GM13976 (cell line): ENCODE data around the gene ULK3.

Experiments used
- DNase-seq: peaks from one replicate; pipeline ENCODE4 v3.0.0; 2012; ENCODE audit warnings: low spot score
- in situ Hi-C: fragments of 300-500 bp; cut with MboI; formaldehyde crosslinking; loops from one replicate; pipeline ENCODE4 v1.12.0; 2022; ENCODE audit warnings: low sequenced_read_pairs, mixed read lengths, inconsistent platforms; ENCODE audit not compliant: unreplicated experiment
- TF ChIP-seq, protein P1 (sequence below): IDR thresholded peaks from 2 replicates; pipeline ENCODE4 v1.5.1; 2012; ENCODE audit warnings: borderline replicate concordance, mild to moderate bottlenecking; ENCODE audit not compliant: insufficient read depth; ENCODE audit errors: extremely low read depth, missing control alignments, control extremely low read depth

ULK3 gene

DNA sequence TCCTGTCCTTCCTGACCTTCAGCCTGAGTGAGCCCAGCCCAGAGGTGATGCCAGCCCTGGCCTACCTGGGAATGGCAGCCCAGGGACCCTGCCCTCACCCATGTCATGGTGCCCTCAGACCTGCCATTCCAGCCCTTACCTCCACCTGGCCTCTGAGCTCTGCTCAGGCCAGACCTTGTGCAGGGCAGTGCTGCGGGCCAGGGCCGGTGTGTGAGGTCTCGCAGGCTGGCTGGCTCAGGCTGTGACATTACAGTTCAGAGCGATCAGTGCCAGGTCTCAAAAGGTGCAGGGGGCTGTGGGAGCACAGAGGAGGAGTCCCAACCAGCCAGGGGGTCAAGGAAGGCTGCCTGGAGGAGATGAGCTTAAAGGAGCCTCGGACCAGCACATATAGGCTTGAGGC is 22.9 kb downstream of the ULK3 start:
- TF ChIP-seq, protein P1, sequence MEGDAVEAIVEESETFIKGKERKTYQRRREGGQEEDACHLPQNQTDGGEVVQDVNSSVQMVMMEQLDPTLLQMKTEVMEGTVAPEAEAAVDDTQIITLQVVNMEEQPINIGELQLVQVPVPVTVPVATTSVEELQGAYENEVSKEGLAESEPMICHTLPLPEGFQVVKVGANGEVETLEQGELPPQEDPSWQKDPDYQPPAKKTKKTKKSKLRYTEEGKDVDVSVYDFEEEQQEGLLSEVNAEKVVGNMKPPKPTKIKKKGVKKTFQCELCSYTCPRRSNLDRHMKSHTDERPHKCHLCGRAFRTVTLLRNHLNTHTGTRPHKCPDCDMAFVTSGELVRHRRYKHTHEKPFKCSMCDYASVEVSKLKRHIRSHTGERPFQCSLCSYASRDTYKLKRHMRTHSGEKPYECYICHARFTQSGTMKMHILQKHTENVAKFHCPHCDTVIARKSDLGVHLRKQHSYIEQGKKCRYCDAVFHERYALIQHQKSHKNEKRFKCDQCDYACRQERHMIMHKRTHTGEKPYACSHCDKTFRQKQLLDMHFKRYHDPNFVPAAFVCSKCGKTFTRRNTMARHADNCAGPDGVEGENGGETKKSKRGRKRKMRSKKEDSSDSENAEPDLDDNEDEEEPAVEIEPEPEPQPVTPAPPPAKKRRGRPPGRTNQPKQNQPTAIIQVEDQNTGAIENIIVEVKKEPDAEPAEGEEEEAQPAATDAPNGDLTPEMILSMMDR = no peak
- DNase-seq = no peak
- in situ Hi-C loops = no loop called here

DNA sequence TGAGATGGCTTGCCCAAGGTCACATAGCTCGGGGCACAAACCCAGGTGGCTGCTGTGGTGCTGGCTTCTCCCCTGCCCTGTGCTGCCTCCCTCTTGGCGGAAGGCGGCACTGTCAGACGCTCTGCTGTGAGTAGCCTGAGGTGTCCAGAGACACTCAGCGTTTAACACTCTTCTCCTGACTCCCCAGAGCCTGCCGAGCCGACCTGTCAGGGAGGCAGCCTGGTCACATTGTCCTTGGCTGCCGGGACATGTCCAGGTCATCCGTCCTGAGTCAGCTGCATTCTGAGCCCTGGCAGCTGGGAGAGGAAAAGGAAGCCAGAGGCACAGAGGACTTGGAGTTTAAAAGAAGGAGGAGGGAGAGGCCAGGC is 25.6 kb downstream of the ULK3 start:
- DNase-seq = no peak
- in situ Hi-C loops = no loop called here
- TF ChIP-seq, protein P1 = peak; percentile 23

DNA sequence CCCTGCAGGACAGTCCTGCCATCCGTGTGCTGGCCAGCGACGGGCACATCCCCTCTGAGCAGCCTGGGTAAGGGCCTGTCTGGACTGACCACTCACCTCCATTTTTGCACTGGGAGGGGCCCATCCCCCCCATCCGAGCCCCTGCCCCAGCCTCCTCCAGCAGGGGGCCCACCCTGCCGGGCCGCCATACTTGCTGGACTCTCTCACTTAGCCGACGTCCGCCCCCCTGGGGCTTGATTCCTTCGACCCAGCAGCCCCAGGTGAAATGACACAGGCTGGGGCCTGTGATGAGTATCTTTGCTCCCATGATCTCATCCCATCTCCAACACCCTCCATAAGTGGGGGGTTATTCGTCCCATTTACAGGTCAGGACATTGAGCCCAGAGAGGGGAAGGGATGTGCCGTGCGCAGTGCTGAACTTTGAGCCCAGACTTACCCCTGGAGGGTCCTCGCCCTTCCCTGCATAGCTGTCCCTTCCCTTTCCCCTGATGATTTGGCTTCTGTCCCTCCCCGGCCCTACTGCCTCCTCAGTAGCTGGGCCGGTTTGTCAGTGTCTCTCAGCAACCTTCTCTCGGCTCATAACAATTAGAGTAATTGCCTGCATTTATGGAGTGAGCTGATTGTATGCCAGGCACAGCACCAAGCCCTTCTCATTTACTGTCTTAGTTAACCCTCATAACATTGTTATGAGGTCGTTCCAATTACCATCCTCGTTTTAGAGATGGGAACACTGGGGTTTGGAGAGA is 26.2 kb downstream of the ULK3 start:
- no peak for DNase-seq
- TF ChIP-seq, protein P1 = no peak
- in situ Hi-C loops = no loop called here

DNA sequence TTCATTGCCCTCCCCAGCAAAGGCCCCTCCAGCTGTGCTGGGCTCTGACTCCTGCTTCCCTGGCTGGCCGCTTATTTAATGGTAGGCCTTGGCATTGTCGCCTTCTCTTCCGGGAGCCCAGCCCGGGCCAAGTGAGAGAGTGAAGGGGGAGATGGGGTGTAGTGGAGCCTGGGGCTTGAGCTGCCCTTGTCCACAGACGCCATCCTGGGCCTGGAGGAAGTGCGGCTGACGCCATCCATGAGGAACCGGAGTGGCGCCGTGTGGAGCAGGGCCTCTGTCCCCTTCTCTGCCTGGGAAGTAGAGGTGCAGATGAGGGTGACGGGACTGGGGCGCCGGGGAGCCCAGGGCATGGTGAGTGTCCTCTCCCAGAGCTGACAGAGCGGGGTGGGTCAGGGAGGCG is 27.0 kb downstream of the ULK3 start:
- in situ Hi-C loops = no loop called here
- no peak for DNase-seq
- TF ChIP-seq, protein P1 = no peak

DNA sequence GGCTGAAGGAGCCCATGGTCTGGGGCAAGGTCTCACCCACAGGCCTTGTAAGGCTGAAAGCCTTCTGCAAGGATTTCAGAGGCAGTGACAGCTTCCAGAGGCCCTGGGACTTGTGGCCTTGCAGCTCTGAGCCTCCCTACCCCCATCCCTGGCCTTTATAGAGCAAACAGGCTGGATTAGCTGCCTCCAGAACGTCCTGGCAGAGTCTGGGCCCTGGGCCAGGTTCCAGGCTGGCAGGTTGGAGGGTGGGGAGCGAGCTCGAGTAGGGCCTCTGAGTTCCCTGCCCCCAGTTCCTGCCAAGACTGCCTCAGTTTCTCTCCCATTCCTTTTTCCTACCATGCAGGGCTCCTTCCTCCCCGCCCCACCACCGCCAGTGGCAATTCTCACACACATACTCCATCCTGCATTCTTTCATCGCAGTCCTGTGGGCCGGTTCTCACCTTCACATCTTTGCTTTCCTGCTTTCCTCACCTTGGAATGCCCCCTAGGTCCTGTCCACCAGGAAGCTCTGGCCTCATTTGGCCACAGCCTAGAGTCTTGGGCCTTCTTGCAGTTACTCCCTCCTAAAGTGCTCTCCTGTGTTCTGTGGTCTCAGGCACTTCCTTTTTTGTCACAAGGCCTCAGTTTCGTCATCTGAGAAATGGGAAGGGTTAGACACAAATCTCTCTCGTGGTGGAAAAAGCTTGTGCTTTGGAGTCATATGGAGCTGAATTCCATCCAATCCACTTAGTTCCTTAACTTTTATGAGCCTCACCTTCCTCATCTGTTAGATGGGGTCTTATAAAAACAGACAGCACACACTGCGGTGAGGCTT is 27.6 kb downstream of the ULK3 start:
- DNase-seq = no peak
- in situ Hi-C loops = no loop called here
- TF ChIP-seq, protein P1 = no peak

DNA sequence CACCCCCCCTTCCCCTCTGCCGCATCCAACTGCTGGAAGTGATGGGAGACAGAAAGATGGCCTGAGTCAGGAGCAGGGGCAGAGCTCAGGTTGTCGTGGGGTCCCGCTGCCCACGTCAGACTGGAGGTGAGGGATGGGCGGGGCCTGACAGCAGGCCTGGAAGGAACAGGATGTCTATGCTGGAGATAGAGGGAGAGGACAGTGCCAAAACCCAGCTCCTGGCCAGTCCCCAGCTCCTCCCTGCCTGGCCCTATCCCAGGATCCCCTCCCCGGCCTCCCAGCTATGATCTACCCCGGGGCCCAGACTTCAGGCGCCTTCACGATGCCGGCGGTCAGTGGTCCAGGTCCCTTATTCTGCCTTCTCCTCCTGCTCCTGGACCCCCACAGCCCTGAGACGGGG is 30.4 kb downstream of the ULK3 start, which contains the start of gene LMAN1L:
Gene LMAN1L, plus strand, starts transcription at position 303 of the 400 bp plus-strand sequence. Its CDS starts 20 bp downstream, at position 323.
- TF ChIP-seq, protein P1 = no peak
- no peak for DNase-seq
- in situ Hi-C loops = no loop called here
